HCEC 1CT (cell line): ENCODE results near the gene PCP4L1.
"Not testable (repeated sequence)": the region's sequence is repeated elsewhere in the genome, so short reads cannot be mapped to it uniquely, and the experiment has no call there.

Experiments
- DNase-seq: peaks from one replicate; pipeline ENCODE4 v3.0.0-alpha.2; 2017

The PCP4L1 gene

GRCh38 chr1:161258439-161259344 lies at the start of gene PCP4L1:
PCP4L1 (plus strand) TSS chr1:161258745; CDS start chr1:161258975, 230 bp downstream.
- peak; percentile 33 for DNase-seq

- peak; percentile 64 for DNase-seq
Measured at GRCh38 chr1:161209790-161210409, 48.6 kb upstream of the PCP4L1 start.

- no peak for DNase-seq
Measured at GRCh38 chr1:161214369-161214768, 44.2 kb upstream of the PCP4L1 start.

GRCh38 chr1:161215076-161215475 lies 43.5 kb upstream of the PCP4L1 start, which contains the start of gene FCER1G:
FCER1G (plus strand) TSS chr1:161215295; CDS start chr1:161215322, 27 bp downstream.
- no peak for DNase-seq

- DNase-seq, result peak; percentile 91
Measured at GRCh38 chr1:161216945-161217712, 41.4 kb upstream of the PCP4L1 start.

GRCh38 chr1:161217831-161218230 lies 40.7 kb upstream of the PCP4L1 start:
- DNase-seq, result no peak

- no peak for DNase-seq
Measured at GRCh38 chr1:161218301-161219077, 40.1 kb upstream of the PCP4L1 start.

GRCh38 chr1:161219078-161219892 lies 39.3 kb upstream of the PCP4L1 start:
- DNase-seq, result no peak

GRCh38 chr1:161220002-161220401 lies 38.5 kb upstream of the PCP4L1 start:
- DNase-seq, result no peak

- no peak for DNase-seq
Measured at GRCh38 chr1:161222175-161223019, 36.1 kb upstream of the PCP4L1 start.

- DNase-seq, result no peak
Measured at GRCh38 chr1:161223805-161224694, 34.5 kb upstream of the PCP4L1 start.

GRCh38 chr1:161224695-161225087 lies 33.9 kb upstream of the PCP4L1 start:
- not testable (repeated sequence) for DNase-seq

GRCh38 chr1:161225178-161225533 lies 33.4 kb upstream of the PCP4L1 start:
- DNase-seq, result no peak

- DNase-seq, result peak; percentile 100
Measured at GRCh38 chr1:161225534-161226319, 32.8 kb upstream of the PCP4L1 start, which contains the start of gene TOMM40L. TOMM40L (plus strand) TSS chr1:161226060; CDS start chr1:161226490, 430 bp downstream.

GRCh38 chr1:161226320-161226711 lies 32.2 kb upstream of the PCP4L1 start:
- no peak for DNase-seq

- DNase-seq, result no peak
Measured at GRCh38 chr1:161226759-161227158, 31.8 kb upstream of the PCP4L1 start.

- DNase-seq, result peak; percentile 72
Measured at GRCh38 chr1:161227196-161227871, 31.2 kb upstream of the PCP4L1 start.

GRCh38 chr1:161228032-161228431 lies 30.5 kb upstream of the PCP4L1 start:
- no peak for DNase-seq
